ENCODE results near the gene TASP1.

GRCh38 chr20:13638496-13639149, at the start of gene TASP1:
- no peak for TF ChIP-seq EZH2 (IDR thresholded peaks at IDR 0.05; ENCODE audit: borderline replicate concordance, low read depth, low read length, severe bottlenecking)
- peak; percentile 11 for TF ChIP-seq CTCF (IDR thresholded peaks at IDR 0.05; ENCODE audit: borderline replicate concordance, extremely low read depth, low read length, poor library complexity, severe bottlenecking)

Measured in DND-41 (cell line).